ENCODE measurements around the gene SRP9.
"Not testable (repeated sequence)": the region's sequence is repeated elsewhere in the genome, so short reads cannot be mapped to it uniquely, and the experiment has no call there.

Gene SRP9

DNA sequence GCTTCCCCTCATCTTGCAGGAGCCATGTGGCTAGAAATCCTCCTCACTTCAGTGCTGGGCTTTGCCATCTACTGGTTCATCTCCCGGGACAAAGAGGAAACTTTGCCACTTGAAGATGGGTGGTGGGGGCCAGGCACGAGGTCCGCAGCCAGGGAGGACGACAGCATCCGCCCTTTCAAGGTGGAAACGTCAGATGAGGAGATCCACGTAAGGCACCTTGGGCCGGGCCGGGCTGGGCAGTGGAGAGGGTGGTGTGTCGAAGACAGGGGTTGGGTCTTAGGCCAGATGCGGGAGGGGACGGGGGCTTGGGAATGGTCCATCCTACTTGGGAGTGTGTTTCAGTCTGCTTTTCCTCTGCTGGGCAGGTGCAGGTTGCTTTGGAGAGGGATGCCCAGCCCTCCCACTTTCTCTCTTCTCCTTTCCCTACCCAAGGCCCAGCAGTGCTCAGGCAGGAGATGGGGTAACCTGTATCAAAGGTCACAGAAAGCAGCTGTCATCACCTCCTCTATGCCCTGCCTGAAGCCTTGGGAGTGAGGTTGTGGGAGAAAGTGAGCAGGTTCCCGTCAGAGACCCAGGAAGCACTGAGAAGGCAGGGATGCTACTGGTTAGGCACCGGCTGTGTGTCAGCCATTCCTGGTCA lies 51.2 kb downstream of the SRP9 start:
- TF ChIP-seq, protein P1, sequence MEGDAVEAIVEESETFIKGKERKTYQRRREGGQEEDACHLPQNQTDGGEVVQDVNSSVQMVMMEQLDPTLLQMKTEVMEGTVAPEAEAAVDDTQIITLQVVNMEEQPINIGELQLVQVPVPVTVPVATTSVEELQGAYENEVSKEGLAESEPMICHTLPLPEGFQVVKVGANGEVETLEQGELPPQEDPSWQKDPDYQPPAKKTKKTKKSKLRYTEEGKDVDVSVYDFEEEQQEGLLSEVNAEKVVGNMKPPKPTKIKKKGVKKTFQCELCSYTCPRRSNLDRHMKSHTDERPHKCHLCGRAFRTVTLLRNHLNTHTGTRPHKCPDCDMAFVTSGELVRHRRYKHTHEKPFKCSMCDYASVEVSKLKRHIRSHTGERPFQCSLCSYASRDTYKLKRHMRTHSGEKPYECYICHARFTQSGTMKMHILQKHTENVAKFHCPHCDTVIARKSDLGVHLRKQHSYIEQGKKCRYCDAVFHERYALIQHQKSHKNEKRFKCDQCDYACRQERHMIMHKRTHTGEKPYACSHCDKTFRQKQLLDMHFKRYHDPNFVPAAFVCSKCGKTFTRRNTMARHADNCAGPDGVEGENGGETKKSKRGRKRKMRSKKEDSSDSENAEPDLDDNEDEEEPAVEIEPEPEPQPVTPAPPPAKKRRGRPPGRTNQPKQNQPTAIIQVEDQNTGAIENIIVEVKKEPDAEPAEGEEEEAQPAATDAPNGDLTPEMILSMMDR (IDR thresholded peaks at IDR 0.05; ENCODE audit: low read depth, low read length): no peak

DNA sequence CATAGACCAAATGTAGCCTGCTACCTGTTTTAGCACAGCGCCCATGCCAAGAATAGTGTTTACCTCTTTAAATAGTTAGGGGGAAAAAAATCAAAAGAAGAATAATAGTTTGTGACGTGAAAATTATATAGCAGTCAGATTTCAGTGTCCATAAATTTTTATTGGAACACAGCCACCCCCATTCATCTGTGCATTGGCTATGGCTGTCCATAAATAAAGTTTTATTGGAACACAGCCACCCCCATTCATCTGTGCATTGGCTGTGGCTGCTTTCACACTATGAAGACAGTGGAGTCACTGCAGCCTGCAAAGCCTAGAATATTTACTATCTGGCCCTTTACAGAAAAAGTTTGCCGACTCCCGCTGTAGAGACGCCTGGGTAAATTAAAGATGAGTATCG lies 53.2 kb downstream of the SRP9 start:
- TF ChIP-seq, protein P1 (IDR thresholded peaks at IDR 0.05; ENCODE audit: low read depth, low read length): no peak
- no peak overlapping the region for H3K4me3 ChIP-seq (ENCODE audit: low read depth, low read length)

More for the DNA sequence above, 51.2 kb downstream of the SRP9 start:
- no peak overlapping the region for H3K4me3 ChIP-seq (ENCODE audit: low read depth, low read length)

GRCh38 chr1:225834417-225835329 lies 57.0 kb downstream of the SRP9 start:
- TF ChIP-seq, protein P1 (IDR thresholded peaks at IDR 0.05; ENCODE audit: low read depth, low read length): no peak
- no peak overlapping the region for H3K4me3 ChIP-seq (ENCODE audit: low read depth, low read length)

DNA sequence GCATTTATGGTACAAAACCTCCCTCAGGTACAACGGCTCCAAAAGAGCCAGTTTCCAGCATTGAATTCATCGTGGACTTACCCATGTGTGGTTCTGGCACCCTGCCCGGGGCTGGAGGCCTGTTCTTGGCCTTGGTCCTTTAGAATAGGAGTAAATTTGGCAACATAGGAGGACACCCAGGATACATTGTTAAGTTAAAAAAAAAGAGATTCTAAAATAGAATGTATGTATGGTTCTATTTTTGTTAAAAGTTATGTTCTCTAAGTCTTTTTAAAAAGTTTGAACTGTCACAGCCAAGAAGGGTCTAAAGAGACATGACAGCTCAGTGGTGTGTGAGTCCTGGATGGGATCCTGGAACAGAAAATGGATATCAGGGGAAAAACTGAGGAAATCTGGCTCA lies 58.2 kb downstream of the SRP9 start:
- TF ChIP-seq, protein P1 (IDR thresholded peaks at IDR 0.05; ENCODE audit: low read depth, low read length): no peak
- H3K4me3 ChIP-seq (ENCODE audit: low read depth, low read length): no peak overlapping the region

GRCh38 chr1:225836296-225836695 lies 58.7 kb downstream of the SRP9 start:
- not testable (repeated sequence) for H3K4me3 ChIP-seq (ENCODE audit: low read depth, low read length)

GRCh38 chr1:225838793-225839192 lies 61.2 kb downstream of the SRP9 start:
- TF ChIP-seq, protein P1 (IDR thresholded peaks at IDR 0.05; ENCODE audit: low read depth, low read length): no peak
- no peak overlapping the region for H3K4me3 ChIP-seq (ENCODE audit: low read depth, low read length)

Data from WI38 (cell line).